Heart left ventricle (tissue), 13 donors: ENCODE results near the gene DBH.

ENCODE experiments used
- CTCF ChIP-seq, 12 donors: fragments of 200-600 bp; sonication (generic) in 4 of 12; IDR thresholded peaks; one replicate each; pipeline versions ENCODE4 v1.5.0 to v1.8.0; 2018 to 2022; ENCODE audit warnings: antibody characterized with exemption in 12 of 12, mild to moderate bottlenecking in 5 of 12
- POLR2A ChIP-seq, 2 donors: fragments of 450-650 bp; IDR thresholded peaks; one replicate each; pipeline ENCODE4 v1.6.1; 2017; ENCODE audit warnings: antibody characterized with exemption in 2 of 2, mild to moderate bottlenecking in 2 of 2, moderate library complexity in 2 of 2
- donor health status: ischemic (EF 13 %, LVEDD 7.1; RV severe dilation, severe dysfunction).
- donor health status: DM: no; HTN: yes; CAD: no.
- donor health status: DM: no; HTN: no; CAD: no.
- donor health status: ischemic (EF 25% LVEDD 6.9; RV normal size, moderate dysfunction).
- donor health status: ischemic (EF 25% LVEDD 5.7; RV mildly dilated, moderate dysfunction).
- donor health status: ischemic (EF 35%, LVEDD 5.7; RV mildly dilated, moderate dysfunction).
- donor health status: nonischemic (EF 11% LVEDD 7.7; RV severe dilation, severe dysfunction).
- donor health status: DM: yes; HTN: yes; CAD: no.
- donor health status: PGD.
- donor health status: ischemic (EF 29% LVEDD 5.4; RV normal size, mild dysfunction).
- donor health status: nonischemic (EF 23%, LVEDD 6.1; RV moderate dilation, normal function).

GRCh38 chr9:133647765-133648469, 11.8 kb downstream of the DBH start:
- TF ChIP-seq POLR2A (IDR thresholded peaks at IDR 0.05): no peak
- no peak for TF ChIP-seq CTCF (IDR thresholded peaks at IDR 0.05)
